Right lobe of liver (tissue), 6 donors: ENCODE measurements around the gene ZNF385B. TPM values are rescaled to one million over a fixed set of nuclear protein-coding genes. Genes with fewer than 3 reads are reported as not detected.

Source experiments
- ATAC-seq, 4 donors: fragments of 200-7000 bp; cut with Tn5 transposase; one replicate each; pipeline ENCODE4 v1.9.1; 2020; ENCODE audit warnings: mild to moderate bottlenecking in 4 of 4, moderate library complexity in 4 of 4
- DNase-seq, 3 donors: peaks; one replicate each; pipeline ENCODE4 v3.0.0-alpha.2; 2020
- H3K27ac ChIP-seq, 3 donors: fragments of 200-600 bp; one replicate each; pipeline ENCODE4 v1.8.0; 2022
- H3K27me3 ChIP-seq, 2 donors: fragments of 200-600 bp; one replicate each; pipeline ENCODE4 v1.8.0; 2022
- H3K36me3 ChIP-seq, 4 donors: fragments of 200-600 bp; sonication (generic) in 1 of 4; one replicate each; pipeline versions ENCODE4 v1.5.1 to v1.8.0; 2017 to 2022; ENCODE audit warnings: control low read depth in 1 of 4
- H3K4me1 ChIP-seq, 4 donors: fragments of 200-600 bp; sonication (generic) in 1 of 4; one replicate each; pipeline versions ENCODE4 v1.5.1 to v1.8.0; 2017 to 2022; ENCODE audit warnings: control low read depth in 1 of 4
- H3K4me3 ChIP-seq, 3 donors: fragments of 200-600 bp; one replicate each; pipeline ENCODE4 v1.8.0; 2022
- H3K9me3 ChIP-seq, 4 donors: fragments of 200-600 bp; sonication (generic) in 1 of 4; one replicate each; pipeline versions ENCODE4 v1.5.1 to v1.8.0; 2017 to 2022; ENCODE audit warnings: control low read depth in 1 of 4
- CTCF ChIP-seq, 4 donors: fragments of 200-600 bp in 3 of 4; fragments of 450-650 bp in 1 of 4; IDR thresholded peaks; one replicate each; pipeline versions ENCODE4 v1.5.1 to v1.8.0; 2016 to 2022; ENCODE audit warnings: antibody characterized with exemption in 4 of 4, mild to moderate bottlenecking in 2 of 4
- POLR2A ChIP-seq: fragments of 450-650 bp; IDR thresholded peaks from one replicate; pipeline ENCODE4 v1.6.1; 2017; ENCODE audit warnings: antibody characterized with exemption, mild to moderate bottlenecking
- WGBS: methylation state at CpG from one replicate; pipeline ENCODE4 v1.1.6; 2018; ENCODE audit warnings: low coverage, low lambda C conversion rate; ENCODE audit not compliant: insufficient coverage; ENCODE audit errors: missing lambda C conversion rate; 5-methylcytosine and 5-hydroxymethylcytosine counted together
- intact Hi-C, 2 donors: fragments of 100-400 bp; cut with DNase I; formaldehyde crosslinking; loops; one replicate each; pipeline versions ENCODE4 v1.11.2 to v1.14.1; 2022
- total RNA-seq, 6 experiments: library from RNA; depleted of rRNA in 2 of 6; stranded (reverse); fragments of >200 nt in 2 of 6; fragmentation: NEBNext Ultra II Directional in 3 of 6; extraction: Animal tissue kit (Norgen Biotek cat#: 25700) in 3 of 6; gene quantifications; one replicate each; pipeline versions ENCODE4 v1.1.0 to v1.2.4, GENCODE V29; 2016 to 2023
- donor health status: DM: no; HTN: yes; CAD: no.
- donor health status: DM: no; HTN: no; CAD: no.
- donor health status: DM: no; HTN: no; CAD: no.
- donor health status: DM: no; HTN: yes; CAD: no.
- donor health status: DM: no; HTN: yes; CAD: no.

ZNF385B gene
- total RNA-seq, 6 experiments from 2014 or later = 3.9 to 15.7 (median 5.9) TPM

- H3K4me3 ChIP-seq = no peak overlapping the region
- H3K4me1 ChIP-seq = no peaks in the 10 kb centered on the region
- no peaks in the 10 kb centered on the region for H3K36me3 ChIP-seq
- H3K9me3 ChIP-seq = no peaks in the 10 kb centered on the region
- intact Hi-C loops = no loop called here
- DNase-seq (no peak), ATAC-seq (no peak)
- H3K27ac ChIP-seq = no peak overlapping the region
- WGBS = 100% methylated on average over 1 of the region's 1 CpG
- H3K27me3 ChIP-seq = no peaks in the 10 kb centered on the region
- TF ChIP-seq CTCF (IDR thresholded peaks at IDR 0.05) (no peak), POLR2A (no peak)
Measured at GRCh38 chr2:179715871-179716270, 145.5 kb downstream of the ZNF385B start.

GRCh38 chr2:179715196-179715595 is 146.2 kb downstream of the ZNF385B start:
- Histone ChIP-seq H3K27ac (no peak overlapping the region), H3K4me1 (no peaks in the 10 kb centered on the region), H3K4me3 (no peak overlapping the region), H3K9me3 (no peaks in the 10 kb centered on the region), H3K27me3 (no peaks in the 10 kb centered on the region), H3K36me3 (no peaks in the 10 kb centered on the region)
- TF ChIP-seq POLR2A (no peak), CTCF (IDR thresholded peaks at IDR 0.05) (no peak)
- DNase-seq (no peak), ATAC-seq (no peak)
- WGBS = 75% methylated on average over 1 of the region's 1 CpG
- intact Hi-C loops = no loop called here

- H3K36me3 ChIP-seq = no peaks in the 10 kb centered on the region
- no peak overlapping the region for H3K4me3 ChIP-seq
- H3K9me3 ChIP-seq = no peaks in the 10 kb centered on the region
- no peaks in the 10 kb centered on the region for H3K27me3 ChIP-seq
- DNase-seq (no peak), ATAC-seq (no peak)
- 77% methylated on average over 4 of the region's 4 CpGs for WGBS
- TF ChIP-seq CTCF (IDR thresholded peaks at IDR 0.05) (no peak), POLR2A (no peak)
- no peak overlapping the region for H3K27ac ChIP-seq
- intact Hi-C loops = no loop called here
- H3K4me1 ChIP-seq = no peaks in the 10 kb centered on the region
Measured at GRCh38 chr2:179712825-179713224, 148.6 kb downstream of the ZNF385B start.

- H3K4me3 ChIP-seq = no peak overlapping the region
- intact Hi-C loops = no loop called here
- no peaks in the 10 kb centered on the region for H3K27me3 ChIP-seq
- H3K27ac ChIP-seq = no peak overlapping the region
- H3K36me3 ChIP-seq = no peaks in the 10 kb centered on the region
- no peak for ATAC-seq
- H3K4me1 ChIP-seq = no peaks in the 10 kb centered on the region
- DNase-seq = no peak
- WGBS = 76% methylated on average over 4 of the region's 4 CpGs
- TF ChIP-seq CTCF (IDR thresholded peaks at IDR 0.05) = no peak
- TF ChIP-seq POLR2A = no peak
- H3K9me3 ChIP-seq = no peaks in the 10 kb centered on the region
Measured at GRCh38 chr2:179711375-179711774, 150.0 kb downstream of the ZNF385B start.

GRCh38 chr2:179703702-179704101 is 157.7 kb downstream of the ZNF385B start:
- no peak overlapping the region for H3K4me3 ChIP-seq
- no peak overlapping the region for H3K27ac ChIP-seq
- peaks cover 0 to 7% (median 3%) of the 10 kb centered on the region in 4 donors for H3K4me1 ChIP-seq
- 69% methylated on average over 1 of the region's 1 CpG for WGBS
- intact Hi-C loops = no loop called here
- TF ChIP-seq CTCF (IDR thresholded peaks at IDR 0.05) (no peak), POLR2A (no peak)
- H3K27me3 ChIP-seq = no peaks in the 10 kb centered on the region
- no peaks in the 10 kb centered on the region for H3K9me3 ChIP-seq
- H3K36me3 ChIP-seq = no peaks in the 10 kb centered on the region
- no peak for DNase-seq
- ATAC-seq = no peak
